ENCODE results near the gene RHCE.

Gene RHCE

GRCh38 chr1:25443030-25443699 is 22.5 kb upstream of the RHCE start:
- TF ChIP-seq ZFX (IDR thresholded peaks at IDR 0.05; ENCODE audit: borderline replicate concordance): no peak
- TF ChIP-seq, protein P1, sequence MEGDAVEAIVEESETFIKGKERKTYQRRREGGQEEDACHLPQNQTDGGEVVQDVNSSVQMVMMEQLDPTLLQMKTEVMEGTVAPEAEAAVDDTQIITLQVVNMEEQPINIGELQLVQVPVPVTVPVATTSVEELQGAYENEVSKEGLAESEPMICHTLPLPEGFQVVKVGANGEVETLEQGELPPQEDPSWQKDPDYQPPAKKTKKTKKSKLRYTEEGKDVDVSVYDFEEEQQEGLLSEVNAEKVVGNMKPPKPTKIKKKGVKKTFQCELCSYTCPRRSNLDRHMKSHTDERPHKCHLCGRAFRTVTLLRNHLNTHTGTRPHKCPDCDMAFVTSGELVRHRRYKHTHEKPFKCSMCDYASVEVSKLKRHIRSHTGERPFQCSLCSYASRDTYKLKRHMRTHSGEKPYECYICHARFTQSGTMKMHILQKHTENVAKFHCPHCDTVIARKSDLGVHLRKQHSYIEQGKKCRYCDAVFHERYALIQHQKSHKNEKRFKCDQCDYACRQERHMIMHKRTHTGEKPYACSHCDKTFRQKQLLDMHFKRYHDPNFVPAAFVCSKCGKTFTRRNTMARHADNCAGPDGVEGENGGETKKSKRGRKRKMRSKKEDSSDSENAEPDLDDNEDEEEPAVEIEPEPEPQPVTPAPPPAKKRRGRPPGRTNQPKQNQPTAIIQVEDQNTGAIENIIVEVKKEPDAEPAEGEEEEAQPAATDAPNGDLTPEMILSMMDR (IDR thresholded peaks at IDR 0.05): no peak
- no peak overlapping the region for H3K27ac ChIP-seq

GRCh38 chr1:25442178-25442577 is 21.6 kb upstream of the RHCE start:
- TF ChIP-seq, protein P1 (IDR thresholded peaks at IDR 0.05): no peak
- TF ChIP-seq ZFX (IDR thresholded peaks at IDR 0.05; ENCODE audit: borderline replicate concordance): no peak

GRCh38 chr1:25439287-25439686 is 18.7 kb upstream of the RHCE start:
- TF ChIP-seq, protein P1 (IDR thresholded peaks at IDR 0.05): no peak
- TF ChIP-seq ZFX (IDR thresholded peaks at IDR 0.05; ENCODE audit: borderline replicate concordance): no peak
- H3K27ac ChIP-seq: no peak overlapping the region

More at GRCh38 chr1:25442178-25442577, 21.6 kb upstream of the RHCE start:
- no peak overlapping the region for H3K27ac ChIP-seq

GRCh38 chr1:25437672-25438071 is 17.0 kb upstream of the RHCE start:
- no peak overlapping the region for H3K27ac ChIP-seq
- TF ChIP-seq ZFX (IDR thresholded peaks at IDR 0.05; ENCODE audit: borderline replicate concordance): no peak
- TF ChIP-seq, protein P1 (IDR thresholded peaks at IDR 0.05): no peak

- H3K27ac ChIP-seq: no peak overlapping the region
- no peak for TF ChIP-seq ZFX (IDR thresholded peaks at IDR 0.05; ENCODE audit: borderline replicate concordance)
- TF ChIP-seq, protein P1 (IDR thresholded peaks at IDR 0.05): no peak
Measured at GRCh38 chr1:25435397-25436108, 14.9 kb upstream of the RHCE start.

DNA sequence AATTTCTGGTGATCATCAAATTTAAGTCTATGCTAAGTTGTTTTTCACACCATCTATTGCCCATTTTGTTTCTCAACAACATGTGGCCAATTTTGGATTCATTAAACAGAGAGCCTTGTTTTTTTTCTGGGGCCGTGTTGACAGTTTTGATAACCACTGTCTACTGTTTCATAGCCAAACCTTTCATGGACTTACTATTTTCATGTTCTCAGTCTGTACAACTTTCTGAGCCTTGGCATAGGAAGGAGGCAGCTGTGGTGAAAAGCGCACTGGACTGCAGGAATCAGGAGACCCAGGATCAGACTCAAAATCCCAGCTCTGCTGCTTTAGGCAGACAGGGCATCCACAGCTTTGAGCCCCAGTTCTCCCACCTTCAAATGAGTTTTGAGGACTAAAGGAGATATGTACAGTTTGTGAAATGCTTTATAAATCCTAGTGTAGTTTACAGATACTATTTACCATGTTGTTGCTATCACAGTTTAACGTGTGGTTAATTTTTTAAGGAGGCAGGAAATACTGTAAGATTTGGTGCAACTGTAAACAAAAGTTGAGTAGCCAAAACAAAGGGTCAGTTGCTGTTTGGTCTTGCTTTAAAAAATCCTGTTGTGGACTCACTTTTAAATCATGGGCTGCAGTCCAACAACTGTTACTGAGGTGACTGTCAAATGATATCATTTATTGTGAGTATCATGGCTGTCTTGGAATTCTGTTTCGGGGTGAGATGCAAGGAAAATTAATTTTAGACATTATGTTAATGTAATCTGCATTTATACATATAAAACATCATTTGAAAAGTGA is 13.0 kb upstream of the RHCE start:
- TF ChIP-seq ZFX (IDR thresholded peaks at IDR 0.05; ENCODE audit: borderline replicate concordance): no peak
- TF ChIP-seq, protein P1 (IDR thresholded peaks at IDR 0.05): no peak
- H3K27ac ChIP-seq: no peak overlapping the region

All from 22Rv1 (cell line).